Measurements from ENCODE around the gene CCDC196. TPM values are rescaled to one million over a fixed set of nuclear protein-coding genes. Genes with fewer than 3 reads are reported as not detected.

Gene CCDC196
- total RNA-seq, 2 experiments from 2014 or later: not detected

- Histone ChIP-seq H2AFZ (ENCODE audit: low read length) (no peak overlapping the region), H3K27ac (ENCODE audit: low read depth, low read length, poor library complexity, severe bottlenecking) (no peak overlapping the region), H4K20me1 (ENCODE audit: insufficient read depth, low read length) (no peaks in the 10 kb centered on the region), H3K36me3 (ENCODE audit: insufficient read depth, low read length) (no peaks in the 10 kb centered on the region), H3K79me2 (ENCODE audit: insufficient read depth, low read depth, low read length) (no peaks in the 10 kb centered on the region), H3K9me3 (ENCODE audit: low read length) (no peaks in the 10 kb centered on the region), H3K4me3 (ENCODE audit: low read depth, low read length, poor library complexity, severe bottlenecking) (no peak overlapping the region), H3K4me1 (ENCODE audit: insufficient read depth, low read length, poor library complexity, severe bottlenecking) (no peaks in the 10 kb centered on the region), H3K4me2 (ENCODE audit: low read length) (no peak overlapping the region), H3K9me2 (ENCODE audit: insufficient read depth, low read length) (no peaks in the 10 kb centered on the region)
- POLR2A ChIA-PET: interaction anchor here (0.9 kb wide), 1 partner anchor 14 kb away, joined by 3 read pairs; no protein-coding TSS in a partner anchor
- intact Hi-C loops (cut with micrococcal nuclease; ENCODE audit: unreplicated experiment): no loop called here
- DNase-seq (ENCODE audit: low spot score): no peak
- no TSS peak for BruUV-seq (replicated peaks)
- CTCF ChIA-PET (ENCODE audit: unreplicated experiment): no interaction called here
- TF ChIP-seq EZH2phosphoT487 (IDR thresholded peaks at IDR 0.05; ENCODE audit: borderline replicate concordance, low read depth, low read length): no peak
- TF ChIP-seq CTCF (conservative IDR thresholded peaks at IDR 0.05; ENCODE audit: low read length): no peak
These were observed 25.7 kb downstream of the CCDC196 start for GRCh38 chr14:66511849-66512248.

GRCh38 chr14:66514213-66514612, 28.0 kb downstream of the CCDC196 start:
- H3K4me1 ChIP-seq (ENCODE audit: insufficient read depth, low read length, poor library complexity, severe bottlenecking): no peaks in the 10 kb centered on the region
- H3K4me2 ChIP-seq (ENCODE audit: low read length): no peak overlapping the region
- no peaks in the 10 kb centered on the region for H3K9me2 ChIP-seq (ENCODE audit: insufficient read depth, low read length)
- no peaks in the 10 kb centered on the region for H3K9me3 ChIP-seq (ENCODE audit: low read length)
- no TSS peak for BruUV-seq (replicated peaks)
- DNase-seq (ENCODE audit: low spot score): no peak
- CTCF ChIA-PET (ENCODE audit: unreplicated experiment): no interaction called here
- H3K79me2 ChIP-seq (ENCODE audit: insufficient read depth, low read depth, low read length): no peaks in the 10 kb centered on the region
- POLR2A ChIA-PET: interaction anchor here (0.6 kb wide), 1 partner anchor 12 kb away, joined by 3 read pairs; no protein-coding TSS in a partner anchor
- H4K20me1 ChIP-seq (ENCODE audit: insufficient read depth, low read length): no peaks in the 10 kb centered on the region
- H3K36me3 ChIP-seq (ENCODE audit: insufficient read depth, low read length): no peaks in the 10 kb centered on the region
- TF ChIP-seq CTCF (conservative IDR thresholded peaks at IDR 0.05; ENCODE audit: low read length) (no peak), EZH2phosphoT487 (IDR thresholded peaks at IDR 0.05; ENCODE audit: borderline replicate concordance, low read depth, low read length) (no peak)
- no peak overlapping the region for H3K4me3 ChIP-seq (ENCODE audit: low read depth, low read length, poor library complexity, severe bottlenecking)
- no peak overlapping the region for H2AFZ ChIP-seq (ENCODE audit: low read length)
- intact Hi-C loops (cut with micrococcal nuclease; ENCODE audit: unreplicated experiment): no loop called here
- no peak overlapping the region for H3K27ac ChIP-seq (ENCODE audit: low read depth, low read length, poor library complexity, severe bottlenecking)

- TF ChIP-seq CTCF (conservative IDR thresholded peaks at IDR 0.05; ENCODE audit: low read length) (no peak), EZH2phosphoT487 (IDR thresholded peaks at IDR 0.05; ENCODE audit: borderline replicate concordance, low read depth, low read length) (no peak)
- Histone ChIP-seq H3K4me3 (ENCODE audit: low read depth, low read length, poor library complexity, severe bottlenecking) (no peak overlapping the region), H4K20me1 (ENCODE audit: insufficient read depth, low read length) (no peaks in the 10 kb centered on the region), H3K9me2 (ENCODE audit: insufficient read depth, low read length) (no peaks in the 10 kb centered on the region), H3K4me2 (ENCODE audit: low read length) (no peak overlapping the region), H3K27ac (ENCODE audit: low read depth, low read length, poor library complexity, severe bottlenecking) (no peak overlapping the region), H2AFZ (ENCODE audit: low read length) (no peak overlapping the region), H3K4me1 (ENCODE audit: insufficient read depth, low read length, poor library complexity, severe bottlenecking) (no peaks in the 10 kb centered on the region), H3K36me3 (ENCODE audit: insufficient read depth, low read length) (no peaks in the 10 kb centered on the region), H3K79me2 (ENCODE audit: insufficient read depth, low read depth, low read length) (no peaks in the 10 kb centered on the region), H3K9me3 (ENCODE audit: low read length) (no peaks in the 10 kb centered on the region)
- CTCF ChIA-PET (ENCODE audit: unreplicated experiment): interaction anchor here (0.6 kb wide), 1 partner anchor 16 kb away, joined by 4 read pairs; no protein-coding TSS in a partner anchor
- intact Hi-C loops (cut with micrococcal nuclease; ENCODE audit: unreplicated experiment): no loop called here
- no peak for DNase-seq (ENCODE audit: low spot score)
- POLR2A ChIA-PET: interaction anchor here (0.7 kb wide), 1 partner anchor 499 kb away, joined by 3 read pairs; no protein-coding TSS in a partner anchor
- no TSS peak for BruUV-seq (replicated peaks)
These were observed 44.4 kb downstream of the CCDC196 start for GRCh38 chr14:66530526-66530925.
